PC-3 (cell line): Measurements from ENCODE around the gene RHOH.
"Not testable (repeated sequence)": the region's sequence is repeated elsewhere in the genome, so short reads cannot be mapped to it uniquely, and the experiment has no call there.

ENCODE experiments used
- EZH2 ChIP-seq: fragments of 300-600 bp; sonication (generic); IDR thresholded peaks from one replicate; pipeline ENCODE4 v1.6.1; 2017; ENCODE audit warnings: antibody characterized with exemption, mild to moderate bottlenecking, low read length; ENCODE audit not compliant: unreplicated experiment
- TF ChIP-seq, protein P1 (sequence below): fragments of 300-600 bp; sonication (generic); conservative IDR thresholded peaks from 2 replicates; pipeline ENCODE4 v1.5.1; 2017; ENCODE audit warnings: antibody characterized with exemption, low read depth, mild to moderate bottlenecking, low read length

GRCh38 chr4:40290611-40291186 lies 93.9 kb downstream of the RHOH start:
- not testable (repeated sequence) for TF ChIP-seq EZH2
- TF ChIP-seq, protein P1, sequence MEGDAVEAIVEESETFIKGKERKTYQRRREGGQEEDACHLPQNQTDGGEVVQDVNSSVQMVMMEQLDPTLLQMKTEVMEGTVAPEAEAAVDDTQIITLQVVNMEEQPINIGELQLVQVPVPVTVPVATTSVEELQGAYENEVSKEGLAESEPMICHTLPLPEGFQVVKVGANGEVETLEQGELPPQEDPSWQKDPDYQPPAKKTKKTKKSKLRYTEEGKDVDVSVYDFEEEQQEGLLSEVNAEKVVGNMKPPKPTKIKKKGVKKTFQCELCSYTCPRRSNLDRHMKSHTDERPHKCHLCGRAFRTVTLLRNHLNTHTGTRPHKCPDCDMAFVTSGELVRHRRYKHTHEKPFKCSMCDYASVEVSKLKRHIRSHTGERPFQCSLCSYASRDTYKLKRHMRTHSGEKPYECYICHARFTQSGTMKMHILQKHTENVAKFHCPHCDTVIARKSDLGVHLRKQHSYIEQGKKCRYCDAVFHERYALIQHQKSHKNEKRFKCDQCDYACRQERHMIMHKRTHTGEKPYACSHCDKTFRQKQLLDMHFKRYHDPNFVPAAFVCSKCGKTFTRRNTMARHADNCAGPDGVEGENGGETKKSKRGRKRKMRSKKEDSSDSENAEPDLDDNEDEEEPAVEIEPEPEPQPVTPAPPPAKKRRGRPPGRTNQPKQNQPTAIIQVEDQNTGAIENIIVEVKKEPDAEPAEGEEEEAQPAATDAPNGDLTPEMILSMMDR = not testable (repeated sequence)
